Gastroesophageal sphincter (tissue), 3 donors: ENCODE measurements around the gene RTKN2.

Experiments used
- EP300 ChIP-seq: sonication (generic); formaldehyde crosslinking; IDR thresholded peaks from one replicate; pipeline ENCODE4 v1.6.1; 2017; ENCODE audit warnings: antibody characterized with exemption, mild to moderate bottlenecking
- TF ChIP-seq, protein P1 (sequence below), 4 experiments: fragments of 200-600 bp in 2 of 4; fragments of 450-650 bp in 2 of 4; sonication (generic) in 1 of 4; IDR thresholded peaks; one replicate each; pipeline ENCODE4 v1.5.1; 2017 to 2019; ENCODE audit warnings: antibody characterized with exemption in 4 of 4, mild to moderate bottlenecking in 2 of 4, moderate library complexity in 2 of 4

DNA sequence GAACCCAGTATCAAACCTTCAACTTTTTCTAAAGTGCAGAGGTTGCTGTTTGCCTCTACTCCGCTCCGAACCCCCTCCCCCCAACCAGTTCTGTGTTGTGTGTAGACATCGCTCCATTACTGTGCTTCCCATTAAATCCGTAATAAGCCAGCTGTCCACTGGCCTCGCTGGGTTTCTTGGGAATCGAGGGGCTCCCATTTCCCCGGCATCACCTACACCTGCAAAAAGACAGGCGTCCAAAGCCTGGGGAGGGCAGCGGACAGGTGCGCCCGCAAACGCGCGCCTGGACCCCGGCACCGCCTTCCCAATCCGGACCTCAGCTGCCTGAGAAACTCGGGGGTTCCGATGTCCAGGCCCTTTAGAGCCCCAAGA is 631 bp downstream of the RTKN2 start:
- TF ChIP-seq, protein P1, sequence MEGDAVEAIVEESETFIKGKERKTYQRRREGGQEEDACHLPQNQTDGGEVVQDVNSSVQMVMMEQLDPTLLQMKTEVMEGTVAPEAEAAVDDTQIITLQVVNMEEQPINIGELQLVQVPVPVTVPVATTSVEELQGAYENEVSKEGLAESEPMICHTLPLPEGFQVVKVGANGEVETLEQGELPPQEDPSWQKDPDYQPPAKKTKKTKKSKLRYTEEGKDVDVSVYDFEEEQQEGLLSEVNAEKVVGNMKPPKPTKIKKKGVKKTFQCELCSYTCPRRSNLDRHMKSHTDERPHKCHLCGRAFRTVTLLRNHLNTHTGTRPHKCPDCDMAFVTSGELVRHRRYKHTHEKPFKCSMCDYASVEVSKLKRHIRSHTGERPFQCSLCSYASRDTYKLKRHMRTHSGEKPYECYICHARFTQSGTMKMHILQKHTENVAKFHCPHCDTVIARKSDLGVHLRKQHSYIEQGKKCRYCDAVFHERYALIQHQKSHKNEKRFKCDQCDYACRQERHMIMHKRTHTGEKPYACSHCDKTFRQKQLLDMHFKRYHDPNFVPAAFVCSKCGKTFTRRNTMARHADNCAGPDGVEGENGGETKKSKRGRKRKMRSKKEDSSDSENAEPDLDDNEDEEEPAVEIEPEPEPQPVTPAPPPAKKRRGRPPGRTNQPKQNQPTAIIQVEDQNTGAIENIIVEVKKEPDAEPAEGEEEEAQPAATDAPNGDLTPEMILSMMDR (IDR thresholded peaks at IDR 0.05) = no peak
- no peak for TF ChIP-seq EP300
